ENCODE measurements around the gene CDC14A. TPM values are rescaled to one million over a fixed set of nuclear protein-coding genes. Genes with fewer than 3 reads are reported as not detected.

Gene CDC14A
- total RNA-seq, 4 donors from 2014 or later: 8.6 to 20.1 (median 11.0) TPM

- no peaks in the 10 kb centered on the region for H3K27me3 ChIP-seq
- TF ChIP-seq POLR2A (IDR thresholded peaks at IDR 0.05) (no peak), EP300 (IDR thresholded peaks at IDR 0.05) (no peak), POLR2AphosphoS5 (IDR thresholded peaks at IDR 0.05) (no peak)
- TF ChIP-seq, protein P1, sequence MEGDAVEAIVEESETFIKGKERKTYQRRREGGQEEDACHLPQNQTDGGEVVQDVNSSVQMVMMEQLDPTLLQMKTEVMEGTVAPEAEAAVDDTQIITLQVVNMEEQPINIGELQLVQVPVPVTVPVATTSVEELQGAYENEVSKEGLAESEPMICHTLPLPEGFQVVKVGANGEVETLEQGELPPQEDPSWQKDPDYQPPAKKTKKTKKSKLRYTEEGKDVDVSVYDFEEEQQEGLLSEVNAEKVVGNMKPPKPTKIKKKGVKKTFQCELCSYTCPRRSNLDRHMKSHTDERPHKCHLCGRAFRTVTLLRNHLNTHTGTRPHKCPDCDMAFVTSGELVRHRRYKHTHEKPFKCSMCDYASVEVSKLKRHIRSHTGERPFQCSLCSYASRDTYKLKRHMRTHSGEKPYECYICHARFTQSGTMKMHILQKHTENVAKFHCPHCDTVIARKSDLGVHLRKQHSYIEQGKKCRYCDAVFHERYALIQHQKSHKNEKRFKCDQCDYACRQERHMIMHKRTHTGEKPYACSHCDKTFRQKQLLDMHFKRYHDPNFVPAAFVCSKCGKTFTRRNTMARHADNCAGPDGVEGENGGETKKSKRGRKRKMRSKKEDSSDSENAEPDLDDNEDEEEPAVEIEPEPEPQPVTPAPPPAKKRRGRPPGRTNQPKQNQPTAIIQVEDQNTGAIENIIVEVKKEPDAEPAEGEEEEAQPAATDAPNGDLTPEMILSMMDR (IDR thresholded peaks at IDR 0.05): no peak
- H3K36me3 ChIP-seq: peaks cover 0 to 38% of the 10 kb centered on the region in 2 donors
- no peak overlapping the region for H3K4me3 ChIP-seq
- H3K27ac ChIP-seq: no peak overlapping the region
- no peaks in the 10 kb centered on the region for H3K9me3 ChIP-seq
- no peaks in the 10 kb centered on the region for H3K4me1 ChIP-seq
- no peak for ATAC-seq
These were observed 160.6 kb downstream of the CDC14A start for GRCh38 chr1:100512803-100513352.

- no peak for ATAC-seq
- Histone ChIP-seq H3K27me3 (no peaks in the 10 kb centered on the region), H3K4me1 (no peaks in the 10 kb centered on the region), H3K4me3 (no peak overlapping the region), H3K27ac (no peak overlapping the region), H3K36me3 (peaks cover 0 to 7% of the 10 kb centered on the region in 2 donors), H3K9me3 (no peaks in the 10 kb centered on the region)
- TF ChIP-seq, protein P1 (IDR thresholded peaks at IDR 0.05): no peak
- TF ChIP-seq POLR2AphosphoS5 (IDR thresholded peaks at IDR 0.05): no peak
- no peak for TF ChIP-seq POLR2A (IDR thresholded peaks at IDR 0.05)
- no peak for TF ChIP-seq EP300 (IDR thresholded peaks at IDR 0.05)
- WGBS, 2 donors (ENCODE audit: low coverage in 1 of 2): 76 to 81% methylated on average over 5 of the region's 5 CpGs
These were observed 164.6 kb downstream of the CDC14A start for GRCh38 chr1:100516857-100517256.

- peaks cover 0 to 5% of the 10 kb centered on the region in 2 donors for H3K36me3 ChIP-seq
- TF ChIP-seq, protein P1 (IDR thresholded peaks at IDR 0.05): no peak
- TF ChIP-seq EP300 (IDR thresholded peaks at IDR 0.05): no peak
- no peak for TF ChIP-seq POLR2A (IDR thresholded peaks at IDR 0.05)
- no peak for TF ChIP-seq POLR2AphosphoS5 (IDR thresholded peaks at IDR 0.05)
- H3K27me3 ChIP-seq: no peaks in the 10 kb centered on the region
- H3K9me3 ChIP-seq: no peaks in the 10 kb centered on the region
- no peak overlapping the region for H3K4me3 ChIP-seq
- no peak for ATAC-seq
- WGBS, 2 donors (ENCODE audit: low coverage in 1 of 2): 30 to 43% methylated on average over 1 of the region's 1 CpG
- H3K27ac ChIP-seq: no peak overlapping the region
- H3K4me1 ChIP-seq: no peaks in the 10 kb centered on the region
These were observed 165.2 kb downstream of the CDC14A start for GRCh38 chr1:100517515-100517914.

- H3K27ac ChIP-seq: no peak overlapping the region
- WGBS, 2 donors (ENCODE audit: low coverage in 1 of 2): 0 to 40% methylated on average over 1 to 2 of the region's 2 CpGs
- TF ChIP-seq, protein P1 (IDR thresholded peaks at IDR 0.05): no peak
- TF ChIP-seq POLR2A (IDR thresholded peaks at IDR 0.05) (no peak), POLR2AphosphoS5 (IDR thresholded peaks at IDR 0.05) (no peak), EP300 (IDR thresholded peaks at IDR 0.05) (no peak)
- no peak for ATAC-seq
- H3K27me3 ChIP-seq: no peaks in the 10 kb centered on the region
- H3K9me3 ChIP-seq: no peaks in the 10 kb centered on the region
- H3K36me3 ChIP-seq: peaks cover 0 to 5% of the 10 kb centered on the region in 2 donors
- no peak overlapping the region for H3K4me3 ChIP-seq
- H3K4me1 ChIP-seq: no peaks in the 10 kb centered on the region
These were observed 165.7 kb downstream of the CDC14A start for GRCh38 chr1:100518023-100518422.

DNA sequence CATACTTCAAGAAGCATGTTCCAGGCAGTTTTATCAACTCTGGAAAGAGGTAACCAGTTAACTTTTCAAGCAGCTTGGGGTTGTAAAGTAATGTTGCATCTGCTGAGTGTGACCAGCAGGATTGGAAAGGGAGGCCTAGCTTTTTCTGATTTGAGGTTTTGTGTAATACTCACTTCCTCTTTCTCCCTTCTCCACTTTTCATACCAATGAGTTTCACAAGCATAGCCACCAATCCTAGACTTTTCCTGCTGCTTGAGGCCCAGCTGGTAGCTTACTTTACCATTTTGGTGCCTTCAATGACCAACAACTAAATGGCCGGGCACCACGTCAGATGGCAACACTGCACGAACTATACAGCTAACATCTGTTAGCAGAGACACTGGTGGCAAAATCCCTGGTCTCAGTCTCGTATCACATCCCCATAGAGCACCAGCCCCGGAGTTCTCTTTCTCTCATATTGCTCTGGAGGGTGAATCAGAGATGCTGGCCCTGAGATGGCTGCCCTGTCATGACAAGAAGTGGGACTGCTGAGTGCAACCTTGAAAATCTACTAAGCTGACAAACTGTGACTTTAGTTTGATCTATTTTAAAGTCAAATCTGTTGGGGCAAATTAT lies 170.8 kb downstream of the CDC14A start:
- TF ChIP-seq POLR2AphosphoS5 (IDR thresholded peaks at IDR 0.05): no peak
- TF ChIP-seq, protein P1 (IDR thresholded peaks at IDR 0.05): no peak
- no peak for TF ChIP-seq POLR2A (IDR thresholded peaks at IDR 0.05)
- TF ChIP-seq EP300 (IDR thresholded peaks at IDR 0.05): no peak
- no peak for ATAC-seq
- no peak overlapping the region for H3K4me3 ChIP-seq
- H3K9me3 ChIP-seq: no peaks in the 10 kb centered on the region
- H3K4me1 ChIP-seq: no peaks in the 10 kb centered on the region
- no peaks in the 10 kb centered on the region for H3K27me3 ChIP-seq
- H3K27ac ChIP-seq: no peak overlapping the region
- WGBS, 2 donors (ENCODE audit: low coverage in 1 of 2): 100% methylated on average over 1 of the region's 5 CpGs; no CpG with 5 or more reads in 1 of the 2 donors
- no peaks in the 10 kb centered on the region for H3K36me3 ChIP-seq
